KG1 (cell line): ENCODE results near the gene PARP2.

Source experiments
- DNase-seq: peaks from one replicate; lab custom pipeline; 2025; lab: John Stamatoyannopoulos, UW

Gene PARP2

GRCh38 chr14:20400965-20401593 is 57.6 kb downstream of the PARP2 start:
- no peak for DNase-seq

GRCh38 chr14:20403521-20403920 is 60.1 kb downstream of the PARP2 start:
- DNase-seq: no peak
